HG02798 (cell line): ENCODE results near the gene CLDN19.
"Not testable (repeated sequence)": the region's sequence is repeated elsewhere in the genome, so short reads cannot be mapped to it uniquely, and the experiment has no call there.

Experiments
- ATAC-seq: cut with Tn5 transposase; IDR thresholded peaks from one replicate; pipeline ENCODE4 v1.9.1; 2021; ENCODE audit warnings: mild to moderate bottlenecking; ENCODE audit not compliant: unreplicated experiment, poor library complexity

The CLDN19 gene

GRCh38 chr1:42761567-42761966 is 21.5 kb upstream of the CLDN19 start:
- ATAC-seq, result no peak

GRCh38 chr1:42759114-42759513 is 19.1 kb upstream of the CLDN19 start:
- no peak for ATAC-seq

- no peak for ATAC-seq
Measured at GRCh38 chr1:42758641-42759040, 18.6 kb upstream of the CLDN19 start.

- ATAC-seq, result no peak
Measured at GRCh38 chr1:42757892-42758275, 17.8 kb upstream of the CLDN19 start.

GRCh38 chr1:42756956-42757891 is 17.2 kb upstream of the CLDN19 start:
- no peak for ATAC-seq

- no peak for ATAC-seq
Measured at GRCh38 chr1:42753070-42753469, 13.0 kb upstream of the CLDN19 start.

GRCh38 chr1:42752284-42752683 is 12.2 kb upstream of the CLDN19 start:
- no peak for ATAC-seq

GRCh38 chr1:42751511-42752070 is 11.6 kb upstream of the CLDN19 start:
- ATAC-seq, result not testable (repeated sequence)

- ATAC-seq, result no peak
Measured at GRCh38 chr1:42750041-42750440, 10.0 kb upstream of the CLDN19 start.

- ATAC-seq, result no peak
Measured at GRCh38 chr1:42748461-42749410, 8.7 kb upstream of the CLDN19 start.

- ATAC-seq, result no peak
Measured at GRCh38 chr1:42748021-42748420, 8.0 kb upstream of the CLDN19 start.

- ATAC-seq, result no peak
Measured at GRCh38 chr1:42747125-42747524, 7.1 kb upstream of the CLDN19 start.

GRCh38 chr1:42746436-42747105 is 6.5 kb upstream of the CLDN19 start:
- no peak for ATAC-seq

- no peak for ATAC-seq
Measured at GRCh38 chr1:42745851-42746250, 5.8 kb upstream of the CLDN19 start.

- ATAC-seq, result no peak
Measured at GRCh38 chr1:42744148-42744413, 4.0 kb upstream of the CLDN19 start.

- no peak for ATAC-seq
Measured at GRCh38 chr1:42743317-42744147, 3.5 kb upstream of the CLDN19 start.

GRCh38 chr1:42742617-42743316 is 2.7 kb upstream of the CLDN19 start:
- ATAC-seq, result no peak

GRCh38 chr1:42742141-42742540 is 2.1 kb upstream of the CLDN19 start:
- no peak for ATAC-seq

- ATAC-seq, result no peak
Measured at GRCh38 chr1:42741706-42742105, 1.7 kb upstream of the CLDN19 start.
